Renal cortex interstitium (tissue), 11 donors: ENCODE results near the gene WDR88. TPM values are rescaled to one million over a fixed set of nuclear protein-coding genes. Genes with fewer than 3 reads are reported as not detected.
"Not testable (repeated sequence)": the region's sequence is repeated elsewhere in the genome, so short reads cannot be mapped to it uniquely, and the experiment has no call there.

ENCODE experiments used
- DNase-seq, 11 donors: peaks; one replicate each; pipeline ENCODE4 v3.0.0-alpha.2; 2013; ENCODE audit warnings: low read depth in 9 of 11, low spot score in 4 of 11; ENCODE audit errors: extremely low read depth in 1 of 11
- polyA plus RNA-seq, 3 donors: library from polyadenylated mRNA; unstranded; fragments of 120-200 nt; gene quantifications; one replicate each; pipeline ENCODE4 v1.2.1, GENCODE V29; 2013; ENCODE audit not compliant: insufficient read length in 3 of 3

The WDR88 gene
- polyA plus RNA-seq, 3 donors: 0.86 to 2.4 (median 1.3) TPM

DNA sequence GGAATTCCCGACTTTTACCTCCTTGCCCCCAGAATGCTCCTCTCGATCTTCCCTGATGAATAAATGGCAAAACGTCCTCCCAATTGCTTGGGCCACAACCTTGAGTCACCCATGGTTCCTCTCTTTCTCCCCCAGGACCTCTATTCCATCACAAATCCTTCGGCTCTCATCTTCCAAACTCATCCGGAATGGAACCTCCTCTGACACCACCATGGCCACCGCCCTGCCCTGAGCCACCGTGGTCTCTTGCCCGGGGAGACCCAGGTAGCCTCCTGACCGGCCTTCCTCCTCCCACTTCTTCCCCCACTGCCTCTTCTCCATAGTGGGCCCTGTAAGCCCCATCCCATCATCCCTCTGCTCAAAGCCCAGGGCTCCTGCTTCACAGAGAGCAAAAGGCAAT is 88.8 kb downstream of the WDR88 start:
- no peak for DNase-seq

DNA sequence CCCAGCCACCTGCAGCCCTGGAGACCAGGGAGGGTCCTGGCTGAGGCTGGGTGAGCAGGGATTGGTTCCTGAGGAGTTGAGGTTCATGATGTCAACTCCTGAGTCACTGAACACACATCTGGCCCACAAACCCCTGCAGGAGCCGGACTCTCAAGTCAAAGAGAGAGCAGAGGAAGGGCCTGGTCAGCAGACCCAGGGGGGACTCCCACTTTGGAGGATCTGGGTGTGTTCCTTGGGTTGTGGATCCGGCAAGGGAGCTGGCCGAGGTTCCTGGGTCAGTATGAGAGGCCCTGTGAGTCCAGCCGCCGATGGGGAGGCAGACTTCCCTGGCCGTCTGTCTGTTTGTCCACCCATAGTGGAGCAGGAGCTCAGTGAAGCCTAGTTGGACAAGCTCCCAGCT is 89.7 kb downstream of the WDR88 start:
- no peak for DNase-seq

DNA sequence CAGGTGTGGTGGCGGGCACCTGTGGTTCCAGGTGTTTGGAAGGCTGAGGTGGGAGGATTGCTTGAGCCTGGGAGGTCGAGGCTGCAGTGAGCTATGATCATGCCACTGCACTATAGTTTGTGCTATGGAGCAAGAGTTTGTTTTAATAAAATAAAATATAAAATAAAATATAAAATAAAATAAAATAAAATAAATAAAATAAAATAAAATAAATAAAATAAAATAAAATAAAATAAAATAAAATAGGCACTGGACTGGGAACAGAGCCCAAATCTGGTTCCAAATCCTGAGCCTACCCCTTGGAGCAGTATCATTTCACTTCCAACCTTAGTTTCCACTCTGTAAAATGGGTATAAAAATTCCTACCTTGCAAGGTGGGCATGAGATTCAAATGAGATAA is 90.3 kb downstream of the WDR88 start:
- not testable (repeated sequence) for DNase-seq

DNA sequence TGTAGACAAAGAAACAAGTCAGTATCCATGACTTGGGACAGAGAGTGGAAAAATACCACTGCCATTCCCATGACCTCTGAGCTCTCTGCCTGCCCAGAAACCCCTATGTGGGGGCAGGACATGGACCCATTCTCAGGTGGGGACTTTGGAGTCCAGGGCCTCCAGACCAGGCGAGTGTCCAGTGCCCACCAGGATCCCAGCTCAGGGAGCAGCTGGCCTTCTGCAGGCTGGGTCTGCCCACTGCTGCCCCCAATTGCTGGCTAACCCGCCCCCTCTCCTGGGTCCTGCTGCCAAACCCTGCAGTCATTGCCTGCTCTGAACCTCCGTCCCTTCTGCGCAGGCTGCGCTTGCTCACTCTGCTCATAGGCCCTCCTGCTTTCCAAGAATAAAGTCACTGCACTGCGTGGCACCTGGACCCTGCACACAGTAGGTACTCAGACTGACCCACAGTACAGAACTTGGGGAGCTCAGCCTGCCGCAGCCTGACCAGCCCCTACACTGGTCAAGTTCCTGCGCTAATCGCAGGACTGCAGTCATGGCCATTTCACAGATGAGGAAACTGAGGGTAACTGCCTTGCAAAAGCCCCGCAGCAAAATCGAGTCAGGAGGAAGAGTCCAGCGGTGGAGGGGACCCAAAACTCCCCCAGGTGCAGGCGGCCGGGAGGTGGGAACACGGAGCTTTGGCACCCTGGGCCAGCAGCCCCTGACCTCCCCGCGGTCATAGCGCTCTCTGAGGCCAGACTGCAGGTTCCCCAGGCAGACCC is 93.0 kb downstream of the WDR88 start:
- no peak for DNase-seq

Other genes with a start within 250 kb of the WDR88 start
- gene CEP89, start 160.2 kb upstream of the WDR88 start, polyA plus RNA-seq: 10 to 100 TPM; 30.2 to 31.9 (median 31.6) TPM
- gene FAAP24, start 159.9 kb upstream of the WDR88 start, polyA plus RNA-seq: 1 to 10 TPM; 2.6 to 3.3 (median 3.0) TPM
- 10 to 100 TPM; 16.3 to 26.3 (median 17.8) TPM for gene RHPN2, start 67.2 kb upstream of the WDR88 start, polyA plus RNA-seq
- 10 to 100 TPM; 13.1 to 15.0 (median 13.7) TPM for gene GPATCH1, start 50.9 kb upstream of the WDR88 start, polyA plus RNA-seq
- gene LRP3, start 62.2 kb downstream of the WDR88 start, polyA plus RNA-seq: 10 to 100 TPM; 18.4 to 30.7 (median 26.4) TPM
- gene SLC7A10, start 93.7 kb downstream of the WDR88 start, polyA plus RNA-seq: under 1 TPM; 0.22 to 0.40 (median 0.33) TPM
- 1 to 10 TPM; 2.3 to 7.0 (median 3.0) TPM for gene CEBPA, start 170.4 kb downstream of the WDR88 start, polyA plus RNA-seq
- 10 to 100 TPM; 17.5 to 23.7 (median 23.3) TPM for gene CEBPG, start 241.6 kb downstream of the WDR88 start, polyA plus RNA-seq